ENCODE data around the gene CLSTN3.

CLSTN3 gene

DNA sequence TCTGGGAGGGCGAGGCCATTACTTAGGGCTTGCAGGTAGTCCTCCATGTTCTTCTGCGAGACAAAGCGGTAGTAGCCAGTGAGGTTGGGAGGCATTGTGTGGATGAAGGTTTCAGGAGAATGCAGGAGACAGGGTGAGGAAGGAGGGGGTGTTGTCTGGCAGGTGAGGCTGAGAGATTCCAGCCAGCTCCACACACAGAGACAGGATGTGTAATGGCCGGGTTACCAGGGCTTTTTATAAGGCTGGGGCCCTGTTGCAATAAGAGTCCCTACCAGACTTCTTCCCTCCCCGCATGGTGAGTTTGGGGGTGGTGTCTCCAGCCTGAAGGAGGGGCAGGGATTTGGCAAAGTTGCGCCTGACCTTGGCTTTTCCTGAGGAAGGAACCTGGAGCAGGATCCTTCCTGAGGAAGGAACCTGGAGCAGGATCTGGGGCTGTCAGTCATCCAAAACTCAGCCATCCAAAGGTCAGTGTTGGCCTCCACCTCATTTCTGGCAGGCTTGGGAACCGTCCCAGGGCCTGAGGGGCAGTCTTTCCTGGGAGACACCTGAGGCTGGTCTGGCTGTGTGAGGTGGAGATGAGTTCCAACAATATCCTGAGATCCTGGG lies 1.4 kb upstream of the CLSTN3 start, which contains the start of gene RBP5:
Gene RBP5 (minus strand): TSS at position 209 of the 606 bp plus-strand sequence. CDS start 114 bp downstream, at position 95.
- DNase-seq = no peak

DNA sequence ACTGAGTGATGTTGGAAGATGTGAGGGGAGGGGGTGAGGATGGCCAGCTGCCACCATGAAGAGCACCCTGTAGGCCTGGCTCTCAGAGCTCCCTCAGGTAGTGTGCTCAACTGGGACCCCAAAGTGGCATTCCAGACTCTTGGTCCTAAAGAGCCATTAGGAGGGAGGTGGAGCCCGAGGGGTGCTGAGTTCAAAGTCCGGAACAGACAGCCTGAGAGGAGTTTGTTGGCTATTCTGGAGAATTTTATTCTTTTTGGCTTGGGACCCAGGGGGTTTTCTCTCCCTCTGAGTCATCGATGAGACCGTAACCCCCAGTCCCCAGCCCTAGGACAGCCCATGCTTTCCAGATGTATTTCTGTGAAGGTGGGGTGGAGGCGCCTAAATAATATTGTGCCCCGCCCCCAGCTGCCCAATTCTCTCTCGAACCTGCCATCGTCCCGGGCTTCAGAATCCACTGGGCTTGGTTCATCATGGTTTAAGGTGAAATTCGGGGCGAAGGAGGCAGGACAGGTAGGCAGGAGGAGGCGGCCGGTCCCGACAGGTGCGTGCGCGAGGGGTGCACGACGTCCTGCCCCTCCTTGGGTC lies 792 bp upstream of the CLSTN3 start:
- DNase-seq = no peak

DNA sequence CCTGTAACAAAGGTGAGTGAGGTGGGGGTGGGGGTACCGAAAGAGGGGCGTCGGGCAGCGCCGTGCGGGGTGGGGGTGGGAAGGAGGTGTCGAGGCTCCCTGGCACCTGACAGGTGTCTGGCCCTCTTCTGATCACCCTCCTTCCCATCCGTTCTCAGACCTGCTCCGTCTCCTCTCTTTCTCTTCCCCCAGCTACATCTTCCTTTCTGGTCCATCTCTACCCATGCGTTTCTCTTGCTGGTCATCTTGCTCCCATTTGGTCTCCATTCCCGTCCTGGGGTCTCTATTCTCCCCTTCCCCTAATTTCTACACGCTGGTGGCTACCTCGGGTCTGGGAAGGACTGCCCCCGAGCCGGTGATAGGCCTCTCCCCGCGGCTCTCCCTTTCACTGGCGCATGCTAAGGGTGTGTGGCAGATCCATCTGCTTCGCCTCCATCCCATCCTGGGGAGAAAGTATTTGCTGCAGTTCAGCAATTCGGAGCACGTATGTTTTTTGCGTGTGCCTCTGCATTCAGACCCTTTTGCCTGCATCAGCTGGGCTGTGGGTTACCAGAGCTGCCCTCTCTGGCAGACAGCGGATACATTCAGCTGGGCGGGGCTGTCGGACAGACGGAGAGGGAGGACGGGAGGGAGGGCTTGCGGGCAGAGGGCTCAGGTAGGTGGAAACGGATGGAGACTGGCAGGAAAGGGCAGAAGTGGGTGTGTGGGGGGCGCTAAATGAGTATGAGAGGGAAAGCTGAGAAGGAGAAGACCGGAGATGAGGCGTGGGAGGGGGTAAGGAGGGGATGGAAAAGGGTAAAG lies 730 bp downstream of the CLSTN3 start:
- peak; percentile 65 for DNase-seq

DNA sequence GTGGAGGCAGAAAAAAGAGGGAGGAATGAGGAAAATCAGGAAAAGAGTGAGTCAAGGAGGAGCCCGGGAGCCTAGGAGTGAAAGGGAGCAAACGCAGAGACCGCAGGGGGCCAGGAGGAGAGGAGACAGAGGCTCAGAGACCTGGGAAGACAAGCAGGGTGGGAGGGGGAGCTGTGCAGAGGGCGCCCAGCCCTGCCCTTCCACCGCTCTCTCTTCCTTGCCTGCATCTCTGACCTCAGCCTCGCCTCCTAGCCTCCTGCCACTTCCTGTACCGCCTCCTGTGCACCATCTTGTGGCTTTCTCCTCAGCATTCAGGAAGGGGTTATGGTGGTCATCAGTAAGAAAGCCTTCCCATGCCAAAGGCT lies 1.3 kb downstream of the CLSTN3 start:
- DNase-seq = no peak

DNA sequence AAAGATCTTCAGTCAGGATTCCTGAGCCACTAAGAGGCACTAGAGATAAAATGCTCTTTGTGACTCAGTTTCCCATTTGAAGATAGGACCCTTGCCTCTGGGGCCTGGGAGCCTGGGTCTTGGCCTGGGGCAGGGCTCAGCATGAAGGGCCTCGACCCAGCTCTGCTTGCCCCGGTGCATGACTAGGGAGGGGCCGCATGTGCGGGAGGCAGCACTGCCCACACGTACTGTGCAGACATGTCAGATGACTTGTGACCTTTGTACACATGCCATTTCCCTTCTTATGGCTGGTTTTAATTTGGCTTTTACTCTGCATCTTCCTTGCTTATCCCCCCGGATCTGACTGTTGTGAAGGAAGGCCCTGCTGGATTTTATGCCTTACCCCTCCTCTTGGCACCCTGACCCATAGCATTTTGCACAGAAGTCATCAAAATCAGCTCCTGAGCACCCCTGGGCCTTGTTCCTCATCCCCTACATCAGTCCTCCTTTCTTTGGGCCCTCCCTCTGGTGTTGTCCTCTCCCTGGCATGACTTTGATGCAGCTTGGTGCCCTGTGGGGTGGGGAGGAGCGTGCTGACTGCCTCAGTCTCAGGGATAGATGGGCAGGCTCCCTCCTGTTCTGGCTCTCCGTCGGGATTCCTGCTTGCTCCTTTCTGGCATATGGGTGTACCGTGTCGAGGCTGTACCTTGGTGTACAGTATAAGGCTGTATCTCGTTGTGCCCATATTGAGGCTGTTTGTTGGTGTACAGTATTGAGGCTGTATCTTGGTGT lies 4.4 kb downstream of the CLSTN3 start:
- no peak for DNase-seq

DNA sequence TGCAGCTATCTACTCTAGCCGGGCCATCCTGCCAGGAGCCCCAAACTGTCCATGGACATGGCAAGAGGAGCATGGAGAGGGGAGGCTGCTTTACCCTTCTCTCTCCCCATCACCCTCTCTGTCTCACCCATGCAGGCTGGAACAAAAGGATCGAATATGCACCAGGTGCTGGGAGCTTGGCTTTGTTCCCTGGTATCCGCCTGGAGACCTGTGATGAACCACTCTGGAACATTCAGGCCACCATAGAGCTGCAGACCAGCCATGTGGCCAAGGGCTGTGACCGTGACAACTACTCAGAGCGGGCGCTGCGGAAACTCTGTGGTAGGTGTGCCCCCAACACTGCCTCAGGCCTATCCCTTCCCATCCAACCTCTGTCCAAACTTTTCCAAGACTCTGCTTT lies 5.9 kb downstream of the CLSTN3 start:
- DNase-seq = no peak

DNA sequence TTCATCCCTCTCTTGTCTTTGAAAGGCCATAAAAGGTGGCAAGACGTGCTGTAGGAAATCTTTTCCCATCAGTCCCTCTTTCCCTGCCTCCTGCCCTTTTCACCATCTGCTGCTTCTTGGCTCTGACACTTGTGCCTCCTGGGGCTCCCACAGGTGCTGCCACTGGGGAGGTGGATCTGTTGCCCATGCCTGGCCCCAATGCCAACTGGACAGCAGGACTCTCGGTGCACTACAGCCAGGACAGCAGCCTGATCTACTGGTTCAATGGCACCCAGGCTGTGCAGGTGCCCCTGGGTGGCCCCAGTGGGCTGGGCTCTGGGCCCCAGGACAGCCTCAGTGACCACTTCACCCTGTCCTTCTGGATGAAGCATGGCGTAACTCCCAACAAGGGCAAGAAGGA lies 6.5 kb downstream of the CLSTN3 start:
- DNase-seq = no peak

DNA sequence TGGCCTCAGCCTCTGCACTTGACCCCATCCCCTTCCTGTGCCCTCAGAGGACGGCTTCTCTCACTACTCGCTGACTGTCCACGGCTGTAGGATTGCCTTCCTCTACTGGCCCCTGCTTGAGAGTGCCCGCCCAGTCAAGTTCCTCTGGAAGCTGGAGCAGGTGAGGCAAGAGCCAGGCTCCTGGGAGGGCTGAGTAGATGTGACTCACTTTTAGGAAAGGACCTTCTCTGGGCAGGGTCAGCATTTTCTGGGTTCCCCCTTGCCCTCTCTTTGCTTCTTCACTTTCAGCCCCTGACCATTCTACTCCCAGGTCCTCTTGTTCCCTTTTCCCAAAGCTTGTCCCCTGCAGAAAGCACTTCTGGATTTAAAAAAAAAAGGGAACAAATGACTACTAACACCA lies 7.7 kb downstream of the CLSTN3 start:
- DNase-seq = no peak

DNA sequence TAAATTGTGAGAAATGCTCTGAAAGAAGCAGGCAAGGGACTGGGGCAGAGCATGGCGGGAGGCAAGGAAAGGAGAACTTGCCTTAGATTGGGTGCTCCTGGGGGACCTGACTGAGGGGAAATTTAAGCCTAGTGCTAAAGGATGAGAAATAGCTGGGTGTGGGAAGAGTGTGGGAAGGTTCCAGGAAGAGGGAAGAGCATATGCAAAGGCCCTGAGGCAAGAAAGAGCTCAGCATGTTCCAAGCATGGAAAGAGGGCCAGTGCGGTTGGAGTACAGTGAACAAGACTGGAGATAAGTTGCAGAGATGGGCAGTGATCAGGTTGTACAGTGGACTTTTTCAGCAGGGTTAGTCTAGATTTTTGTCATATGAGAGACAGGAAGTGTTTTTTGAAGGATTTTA lies 9.0 kb downstream of the CLSTN3 start:
- no peak for DNase-seq

DNA sequence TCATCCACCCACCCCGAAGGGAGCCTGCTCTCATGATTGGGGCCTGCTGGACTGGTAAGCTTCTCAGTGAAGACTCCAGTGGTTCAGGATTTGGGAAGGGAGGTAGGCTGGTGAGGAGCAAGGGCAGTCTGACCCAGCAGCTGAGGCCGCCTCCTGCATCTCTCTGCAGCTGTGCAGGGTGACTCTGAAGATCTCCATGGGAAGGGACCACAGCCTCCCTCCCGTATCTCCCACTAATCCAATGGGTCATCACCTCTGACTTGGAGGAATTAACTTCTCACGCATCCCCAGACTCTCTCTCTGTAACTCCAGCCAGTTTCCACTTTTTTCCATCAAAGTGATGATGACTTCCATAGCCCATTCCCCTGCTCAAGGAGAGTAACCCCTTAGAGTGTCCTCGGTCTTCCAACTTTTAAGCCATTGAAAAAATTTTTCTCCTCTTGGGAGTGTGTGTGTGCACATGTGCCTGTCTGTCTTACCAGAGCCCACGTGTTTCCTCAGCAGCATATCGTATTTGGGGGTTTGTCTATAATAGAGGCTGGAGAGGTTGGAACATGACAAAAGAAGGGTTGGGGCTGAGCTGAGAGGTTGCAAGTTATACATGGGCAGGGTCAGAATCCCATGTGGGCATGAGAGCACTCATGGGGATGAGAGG lies 11.3 kb downstream of the CLSTN3 start:
- no peak for DNase-seq

DNA sequence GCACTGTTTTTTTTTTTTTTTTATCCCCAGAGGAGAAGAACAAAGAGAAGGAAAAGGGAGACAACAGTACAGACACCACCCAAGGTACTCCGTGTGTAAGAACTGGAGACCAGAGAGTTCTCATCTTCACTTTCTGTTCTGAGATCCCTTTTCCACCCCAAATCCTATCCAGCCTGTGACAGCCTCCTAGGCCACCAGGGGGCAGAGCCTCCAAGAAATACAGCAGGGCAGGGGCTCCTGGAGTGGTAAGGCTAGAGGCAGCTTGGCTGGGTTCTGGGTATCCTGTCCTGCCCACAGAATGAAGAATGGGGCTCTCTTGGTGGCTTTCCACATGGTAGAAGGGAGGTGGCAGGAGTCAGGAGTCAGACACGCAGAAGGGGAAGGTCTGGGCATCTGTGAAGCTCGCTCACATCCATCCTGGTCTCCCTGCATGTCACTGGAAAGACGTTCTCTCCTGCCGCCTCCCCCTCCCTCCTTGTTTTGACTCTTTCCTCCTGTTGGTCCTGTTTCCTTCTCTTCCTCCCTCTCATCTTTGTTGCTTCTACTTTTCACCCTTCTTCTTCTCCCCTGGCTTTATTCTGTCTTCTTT lies 12.0 kb downstream of the CLSTN3 start:
- DNase-seq = peak; percentile 47

DNA sequence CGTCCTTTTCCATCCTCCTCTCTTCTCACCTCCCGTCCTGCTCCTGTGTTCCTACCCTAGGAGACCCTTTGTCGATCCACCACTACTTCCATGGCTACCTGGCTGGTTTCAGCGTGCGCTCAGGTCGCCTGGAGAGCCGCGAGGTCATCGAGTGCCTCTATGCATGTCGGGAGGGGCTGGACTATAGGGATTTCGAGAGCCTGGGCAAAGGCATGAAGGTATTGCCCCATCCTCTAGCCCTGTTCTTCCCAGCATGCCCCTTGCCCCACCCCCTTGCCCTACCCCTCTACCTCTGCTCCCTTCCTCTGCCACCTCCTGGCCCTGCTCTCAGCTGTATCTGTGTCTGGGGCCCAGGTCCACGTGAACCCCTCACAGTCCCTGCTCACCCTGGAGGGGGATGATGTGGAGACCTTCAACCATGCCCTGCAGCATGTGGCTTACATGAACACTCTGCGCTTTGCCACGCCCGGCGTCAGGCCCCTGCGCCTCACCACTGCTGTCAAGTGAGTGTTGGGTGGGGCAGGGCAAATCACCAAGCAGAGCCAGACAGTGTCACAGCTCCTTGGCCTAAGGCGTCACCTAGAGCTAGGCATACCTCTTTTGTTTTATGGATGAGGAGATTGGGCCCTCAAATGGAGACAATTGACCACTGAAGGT lies 12.8 kb downstream of the CLSTN3 start:
- no peak for DNase-seq

DNA sequence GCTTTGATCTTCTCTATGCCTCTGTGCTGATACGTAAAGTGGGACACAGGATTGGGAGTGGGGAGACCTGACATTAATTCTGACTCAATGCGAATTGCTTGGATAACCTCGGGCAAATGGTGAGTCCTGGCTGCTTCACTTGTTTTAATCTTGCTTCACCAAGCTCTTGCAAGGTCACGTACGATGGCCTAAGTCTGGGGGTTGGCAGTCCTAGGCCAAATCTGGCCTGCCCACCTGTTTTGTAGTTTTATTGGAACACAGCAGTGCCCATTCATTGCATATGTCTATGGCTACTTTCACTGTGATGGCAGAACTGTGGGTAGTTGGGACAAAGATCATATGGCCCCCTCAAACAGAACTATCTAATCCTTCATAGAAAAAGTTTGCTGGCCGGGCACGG lies 13.4 kb downstream of the CLSTN3 start:
- no peak for DNase-seq

DNA sequence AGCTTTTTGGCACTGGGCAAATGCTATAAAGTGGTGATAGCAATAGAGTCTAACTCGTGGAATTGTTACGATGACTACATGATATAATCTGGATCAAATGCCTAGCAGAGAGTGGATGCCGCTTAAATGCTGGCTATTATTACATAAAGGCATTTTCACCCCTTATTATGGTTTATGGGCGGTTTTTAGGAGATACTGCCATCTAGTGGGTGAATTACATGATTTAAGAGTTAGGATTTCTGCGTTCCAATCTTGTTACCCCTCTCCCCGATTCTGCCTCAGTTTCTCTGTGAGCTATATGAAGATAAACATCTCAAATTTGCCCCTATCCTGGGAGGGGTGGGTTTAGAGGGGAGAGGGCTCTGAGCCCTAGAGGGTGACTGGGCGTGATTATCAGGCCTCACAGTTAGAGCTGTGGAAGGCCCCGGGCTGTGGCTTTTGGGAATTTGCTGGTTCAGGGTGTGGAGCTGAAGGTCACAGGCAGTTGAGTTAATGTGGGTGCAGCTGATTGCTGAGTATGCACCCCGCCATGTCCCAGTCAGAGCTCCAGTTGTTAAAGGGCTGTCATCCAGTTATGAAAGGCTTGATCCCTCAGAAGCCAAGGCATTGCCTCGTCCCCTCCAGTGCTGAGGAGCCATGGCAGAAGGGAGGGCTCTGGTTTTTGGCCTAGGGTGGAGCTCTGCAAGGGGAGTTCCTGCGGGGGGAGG lies 14.4 kb downstream of the CLSTN3 start:
- DNase-seq = peak; percentile 16

DNA sequence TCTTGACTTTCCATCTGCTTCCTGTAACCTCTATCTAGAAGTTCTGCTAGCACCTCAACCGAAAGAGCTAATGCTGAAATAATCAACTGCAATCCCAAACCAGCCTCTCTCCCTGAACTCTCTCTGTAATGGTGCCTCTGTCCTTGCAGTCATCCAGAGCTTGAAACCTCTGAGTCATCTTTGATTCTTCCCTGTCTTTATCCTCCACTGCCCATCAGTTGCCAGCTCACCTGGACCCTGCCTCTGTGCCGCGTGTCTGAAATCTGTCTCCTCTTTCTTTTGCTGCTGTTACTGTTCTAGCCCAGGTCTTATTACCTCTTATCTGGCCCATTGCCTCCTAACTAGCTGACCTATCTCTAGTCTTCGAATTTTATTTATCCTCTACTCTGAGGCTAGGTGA lies 15.5 kb downstream of the CLSTN3 start:
- no peak for DNase-seq

DNA sequence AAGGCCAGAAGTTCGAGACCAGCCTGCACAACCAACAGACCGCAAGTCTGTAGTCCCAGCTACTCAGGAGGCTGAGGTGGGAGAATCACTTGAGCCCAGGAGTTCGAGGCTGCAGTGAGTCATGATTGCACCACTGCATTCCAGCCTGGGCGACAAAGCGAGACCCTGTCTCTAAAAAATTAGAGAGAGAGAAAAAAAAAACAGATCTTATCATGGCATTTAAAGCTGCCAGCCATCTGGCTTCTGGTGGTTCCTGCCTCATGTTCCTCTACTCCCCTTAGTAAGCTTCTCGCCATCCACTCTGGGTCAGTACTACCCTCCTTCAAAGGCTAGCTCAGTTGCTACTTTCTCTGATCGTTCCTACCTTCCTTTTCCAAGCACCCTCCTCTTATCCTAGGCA lies 16.1 kb downstream of the CLSTN3 start:
- DNase-seq = no peak

DNA sequence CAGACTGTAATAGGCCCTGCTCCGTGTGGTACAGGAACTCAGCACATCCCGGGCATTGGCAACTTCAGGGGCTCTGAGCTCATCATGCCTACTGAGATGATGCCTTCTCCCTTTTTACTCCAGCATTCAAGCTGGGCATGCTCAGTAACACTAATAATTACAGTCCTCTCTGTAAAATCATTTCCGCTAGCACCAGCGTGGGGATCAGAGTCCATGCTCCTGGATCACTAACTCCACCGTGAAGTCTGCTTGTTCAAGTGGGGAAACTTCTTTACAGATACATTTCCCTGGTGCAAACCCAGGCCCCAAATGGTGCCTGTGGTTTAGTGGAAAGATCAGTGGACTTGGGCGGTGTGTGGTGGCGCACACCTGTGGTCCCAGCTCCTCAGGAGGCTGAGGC lies 16.7 kb downstream of the CLSTN3 start:
- DNase-seq = no peak

DNA sequence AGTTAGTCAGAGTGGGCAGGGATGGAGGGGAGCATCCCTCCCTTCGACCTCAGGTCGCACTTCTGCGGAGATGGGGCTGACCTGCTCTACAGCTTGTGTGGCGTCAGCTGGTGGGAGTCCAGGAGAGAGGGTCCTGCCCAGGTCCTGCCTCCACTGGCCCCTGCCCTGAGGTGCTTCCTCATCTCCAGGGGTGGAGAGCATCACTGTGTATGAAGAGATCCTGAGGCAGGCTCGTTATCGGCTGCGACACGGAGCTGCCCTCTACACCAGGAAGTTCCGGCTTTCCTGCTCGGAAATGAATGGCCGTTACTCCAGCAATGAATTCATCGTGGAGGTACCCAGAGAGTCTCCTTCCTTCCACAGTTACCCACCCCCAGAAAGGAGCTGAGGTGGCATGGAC lies 20.2 kb downstream of the CLSTN3 start:
- DNase-seq = no peak

DNA sequence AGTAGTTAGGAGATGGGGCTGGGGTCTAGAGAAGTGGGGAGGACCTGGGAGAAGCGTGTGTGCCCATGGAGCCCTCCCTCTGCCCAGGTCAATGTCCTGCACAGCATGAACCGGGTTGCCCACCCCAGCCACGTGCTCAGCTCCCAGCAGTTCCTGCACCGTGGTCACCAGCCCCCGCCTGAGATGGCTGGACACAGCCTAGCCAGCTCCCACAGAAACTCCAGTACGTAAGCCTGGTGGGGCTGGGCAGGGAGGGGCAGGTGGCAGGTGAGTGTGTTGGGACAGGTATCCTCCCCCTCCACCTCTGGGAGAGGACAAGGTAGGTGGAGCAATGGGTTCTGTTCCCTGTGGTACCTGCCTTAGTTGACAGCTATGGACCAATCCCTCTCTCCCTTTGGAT lies 20.7 kb downstream of the CLSTN3 start:
- DNase-seq = no peak

DNA sequence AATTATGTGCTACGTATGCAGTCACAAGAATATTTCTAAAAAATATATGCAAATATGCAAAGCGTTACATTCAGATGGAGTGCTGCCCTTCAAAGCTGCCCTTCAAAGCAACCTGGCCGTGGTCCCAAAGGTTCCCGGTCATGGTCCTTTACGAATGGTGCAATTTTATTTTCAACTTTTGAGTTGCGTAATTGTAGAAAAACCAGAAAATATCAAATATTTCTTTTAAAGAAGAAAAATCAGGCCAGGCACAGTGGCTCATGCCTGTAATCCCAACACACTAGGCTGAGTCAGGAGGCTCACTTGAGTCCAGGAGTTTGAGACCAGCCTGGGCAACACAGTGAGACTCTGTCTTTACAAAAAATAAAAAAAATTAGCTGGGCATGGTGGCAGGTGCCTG lies 21.4 kb downstream of the CLSTN3 start:
- no peak for DNase-seq

DNA sequence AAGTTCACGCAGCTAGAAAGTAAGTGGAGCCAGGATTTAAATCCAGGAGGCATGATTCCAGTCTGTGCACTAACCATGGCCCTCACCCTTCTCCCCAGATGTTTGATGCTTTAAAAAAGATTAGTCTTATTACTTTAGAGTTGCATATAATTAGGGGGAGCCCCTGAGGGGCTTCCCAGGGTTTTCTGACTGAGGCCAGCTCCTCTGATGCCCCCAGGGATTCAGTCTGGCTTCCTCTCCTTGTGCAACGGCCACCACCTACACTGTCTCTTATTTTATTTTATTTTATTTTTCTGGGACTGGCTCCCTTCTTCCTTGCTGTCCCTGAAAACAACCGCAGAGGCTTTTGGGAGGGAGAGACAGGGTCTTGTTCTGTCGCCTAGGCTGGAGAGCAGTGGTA lies 22.6 kb downstream of the CLSTN3 start:
- DNase-seq = no peak

DNA sequence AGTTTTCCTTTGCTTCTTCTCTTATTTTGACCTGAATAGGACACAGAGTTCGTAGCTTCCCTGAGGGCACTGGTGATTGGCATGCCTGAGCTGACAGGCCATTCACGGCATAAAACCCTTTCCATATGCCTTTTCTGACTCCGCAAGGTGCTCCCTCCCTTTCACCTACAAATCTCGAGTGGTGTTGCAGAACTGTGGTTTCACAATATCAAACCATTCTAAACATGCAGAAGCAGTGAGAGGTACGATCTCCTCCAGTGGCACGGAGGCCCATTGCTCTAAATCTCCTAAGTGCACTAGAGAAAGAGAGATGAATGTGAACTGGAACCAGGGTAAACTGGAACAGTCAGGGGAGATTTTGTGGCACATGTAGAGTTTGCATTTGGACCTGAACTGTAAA lies 23.9 kb downstream of the CLSTN3 start:
- no peak for DNase-seq
